Amygdala (tissue), 56 donors: Measurements from ENCODE around the gene ZNF800.
"Not testable (repeated sequence)": the region's sequence is repeated elsewhere in the genome, so short reads cannot be mapped to it uniquely, and the experiment has no call there.

ENCODE experiments used
- DNase-seq, 56 donors: peaks; one replicate each; lab custom pipeline; 2025; lab: John Stamatoyannopoulos, UW

ZNF800 gene

GRCh38 chr7:127392566-127393367 is at the start of gene ZNF800:
TSS of gene ZNF800 (minus strand) at chr7:127392708. CDS start at chr7:127391557, 1,151 bp downstream.
- DNase-seq = peak; percentile 36 to 92 (median 84)

DNA sequence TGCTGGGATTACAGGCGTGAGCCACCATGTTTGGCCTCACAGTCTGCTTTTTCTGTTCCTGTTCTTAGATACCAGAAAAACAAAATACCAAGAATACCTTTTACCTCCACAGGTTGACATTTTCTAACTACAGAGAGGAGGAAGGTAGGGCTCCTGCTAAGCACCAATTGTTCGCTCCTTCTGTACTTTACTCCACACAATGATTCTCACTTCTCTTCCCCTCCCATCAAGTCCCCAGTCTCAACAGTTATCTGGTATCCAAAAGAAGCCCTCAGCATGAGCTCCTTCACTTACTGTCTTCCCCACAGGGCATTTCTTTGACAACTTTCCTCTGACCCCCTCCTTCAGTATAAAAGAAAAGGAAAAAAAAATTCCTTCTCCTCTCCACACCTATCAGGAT is 47.7 kb upstream of the ZNF800 start:
- DNase-seq = no peak

- DNase-seq = no peak
Measured at GRCh38 chr7:127438836-127439235, 46.3 kb upstream of the ZNF800 start.

DNA sequence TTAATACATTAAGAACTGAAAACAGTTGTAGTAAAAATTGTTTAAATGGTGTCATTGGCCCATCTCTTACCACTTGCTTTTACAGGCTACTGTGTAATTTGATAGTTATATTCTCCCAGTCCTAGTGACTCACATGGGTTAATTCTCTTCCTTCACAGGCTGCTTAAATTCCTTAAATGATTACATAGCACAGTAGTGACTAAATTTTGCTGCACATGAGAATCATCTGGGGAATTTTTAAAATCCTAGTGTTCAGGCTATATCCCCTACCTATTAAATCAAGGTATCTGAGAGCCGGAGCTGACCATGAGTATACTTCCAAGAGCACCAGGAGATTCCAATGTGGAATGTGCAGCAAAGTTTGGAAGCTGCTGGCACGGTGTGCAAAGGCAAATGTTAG is 45.3 kb upstream of the ZNF800 start:
- no peak for DNase-seq

DNA sequence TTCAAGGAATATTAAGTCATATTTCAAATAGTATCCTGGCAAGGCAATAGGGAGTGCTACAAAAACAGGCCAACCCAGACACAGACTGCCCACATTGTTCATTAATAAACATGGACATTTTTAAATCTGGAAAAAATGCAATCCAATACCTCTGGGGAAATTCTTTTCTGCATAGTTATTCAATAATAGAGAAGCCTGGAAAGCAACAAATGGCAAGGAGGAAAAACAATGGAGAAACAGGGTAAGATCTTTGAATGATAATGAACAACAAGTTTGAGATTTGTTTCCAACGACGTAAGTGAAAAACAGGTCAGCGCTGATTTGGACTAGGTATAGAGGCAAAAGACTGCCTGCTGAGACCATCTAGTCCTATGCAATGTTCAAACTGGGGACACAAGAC is 44.7 kb upstream of the ZNF800 start:
- DNase-seq = no peak

DNA sequence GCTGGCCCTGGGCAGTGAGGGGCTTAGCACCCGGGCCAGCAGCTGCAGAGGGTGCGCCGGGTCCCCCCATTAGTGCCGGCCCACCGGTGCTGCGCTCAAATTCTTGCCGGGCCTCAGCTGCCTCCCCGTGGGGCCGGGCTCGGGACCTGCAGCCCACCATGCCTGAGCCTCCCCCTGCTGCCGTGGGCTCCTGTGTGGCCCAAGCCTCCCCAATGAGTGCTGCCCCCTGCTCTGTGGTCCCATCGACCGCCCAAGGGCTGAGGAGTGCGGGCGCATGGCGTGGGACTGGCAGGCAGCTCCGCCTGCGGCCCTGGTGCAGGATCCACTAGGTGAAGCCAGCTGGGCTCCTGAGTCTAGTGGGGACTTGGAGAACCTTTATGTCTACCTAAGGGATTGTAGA is 36.8 kb upstream of the ZNF800 start:
- DNase-seq = not testable (repeated sequence)

DNA sequence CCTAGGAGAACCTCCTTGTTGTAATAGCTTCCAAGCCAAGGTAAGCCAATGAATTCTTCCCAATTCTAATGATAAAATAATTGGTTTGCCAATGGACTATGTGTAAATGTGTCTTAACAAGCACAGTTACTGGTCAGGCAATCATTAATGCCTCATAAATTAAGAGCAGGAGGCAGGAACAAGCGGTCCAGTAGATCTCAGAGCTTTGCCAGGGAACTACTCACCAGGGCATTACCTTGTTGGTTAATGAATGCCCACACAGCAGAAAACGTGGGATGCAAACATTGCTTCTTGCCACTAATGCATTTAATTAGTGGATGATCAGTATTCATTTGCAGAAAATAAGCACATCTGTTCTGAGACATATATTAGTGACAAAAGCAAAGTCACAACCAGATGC is 26.7 kb upstream of the ZNF800 start:
- no peak for DNase-seq

GRCh38 chr7:127418459-127418858 is 26.0 kb upstream of the ZNF800 start:
- no peak for DNase-seq

- DNase-seq = no peak
Measured at GRCh38 chr7:127417346-127417745, 24.8 kb upstream of the ZNF800 start.

GRCh38 chr7:127415060-127415742 is 22.7 kb upstream of the ZNF800 start:
- no peak for DNase-seq

DNA sequence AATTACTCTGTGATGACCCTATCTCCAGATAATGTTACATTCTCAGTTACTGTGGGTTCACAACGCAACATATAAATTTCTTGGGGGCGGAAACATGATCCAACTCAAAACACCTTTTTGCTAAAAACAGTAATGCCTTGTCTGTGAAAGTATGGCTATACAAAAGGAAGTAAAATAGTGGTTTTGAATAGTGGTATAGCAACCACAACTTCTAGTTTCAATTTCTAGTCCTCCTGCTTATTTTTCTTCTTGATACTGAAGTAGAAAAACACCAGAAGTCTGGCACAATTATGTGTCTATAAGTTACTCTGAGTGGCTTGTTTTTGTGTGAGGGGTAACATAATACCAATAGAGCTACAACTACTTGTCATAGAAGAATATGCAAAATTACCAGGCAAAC is 21.5 kb upstream of the ZNF800 start:
- DNase-seq = no peak

- no peak for DNase-seq
Measured at GRCh38 chr7:127413326-127413725, 20.8 kb upstream of the ZNF800 start.

- no peak for DNase-seq
Measured at GRCh38 chr7:127411176-127411575, 18.7 kb upstream of the ZNF800 start.

DNA sequence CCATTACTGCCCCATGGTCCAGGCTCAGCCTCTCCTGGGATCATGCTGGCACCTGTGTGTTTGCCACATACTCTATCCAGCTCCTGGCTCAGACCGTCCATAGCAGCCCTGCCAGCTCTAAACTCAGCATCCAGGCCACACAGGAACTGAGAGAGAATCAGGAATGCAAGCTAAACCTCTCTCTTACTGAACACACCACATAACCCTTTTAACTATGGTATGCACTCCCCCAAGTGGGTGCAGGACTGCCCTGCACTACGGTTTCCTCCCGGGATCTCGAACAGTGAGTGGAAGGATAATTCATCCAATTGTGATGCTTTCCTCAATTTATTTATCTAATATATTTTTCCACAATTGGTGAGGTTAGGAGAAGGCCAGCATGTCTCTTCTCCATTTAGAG is 17.1 kb upstream of the ZNF800 start:
- no peak for DNase-seq

DNA sequence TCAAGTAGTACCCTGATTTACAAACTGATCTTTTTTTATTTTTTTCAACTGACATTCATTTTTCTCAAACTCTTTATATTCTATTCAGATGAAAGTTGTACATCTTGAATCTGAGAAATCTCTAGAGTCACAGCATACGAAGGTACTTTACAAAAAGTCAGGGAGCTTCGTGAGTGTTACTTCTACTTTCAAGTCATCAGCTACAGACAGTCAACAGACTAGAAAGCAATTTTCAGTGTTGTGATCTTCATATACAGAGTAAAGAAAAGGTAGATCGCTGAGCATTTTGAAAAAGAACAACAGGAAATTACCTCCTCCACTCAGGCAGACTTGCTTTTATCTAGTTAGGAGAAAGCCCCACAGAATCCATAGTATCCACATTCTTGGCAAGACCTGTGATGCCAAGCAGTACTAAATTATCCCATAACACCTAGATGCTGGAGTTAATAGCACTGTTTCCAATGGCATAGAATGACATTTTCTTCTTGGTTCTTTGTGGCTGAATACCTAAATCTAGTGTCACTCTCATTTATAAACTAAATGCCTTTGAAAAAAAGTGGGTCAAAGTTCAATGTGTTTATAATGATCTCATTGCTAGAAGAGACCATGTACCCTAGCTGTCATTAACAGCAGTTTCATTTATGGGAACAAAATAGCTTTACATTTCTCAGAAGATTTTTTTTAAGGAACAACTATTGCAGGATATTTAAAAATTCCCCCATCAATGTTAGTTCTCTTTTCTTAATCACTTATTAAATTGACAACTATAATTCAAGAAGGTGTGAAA is 12.0 kb upstream of the ZNF800 start:
- DNase-seq = no peak

DNA sequence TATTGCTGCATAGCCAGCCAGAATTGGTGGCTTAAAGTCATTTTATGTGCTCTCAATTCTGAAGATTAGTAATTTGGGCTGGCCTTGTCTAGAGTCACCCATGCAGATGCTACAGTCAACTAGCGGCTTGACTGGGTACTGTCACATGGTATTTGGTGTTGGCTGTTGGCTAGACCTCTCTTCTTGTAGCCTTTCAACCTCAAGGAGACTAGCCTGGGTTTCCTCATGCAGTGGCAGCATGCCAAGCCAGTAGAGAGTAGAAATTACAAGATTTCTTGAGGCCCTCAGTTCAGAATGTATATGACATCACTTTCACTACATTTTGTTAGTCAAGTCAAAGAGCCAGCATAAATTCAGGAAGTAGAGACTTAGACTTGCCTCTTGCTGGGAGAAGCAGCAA is 3.7 kb upstream of the ZNF800 start:
- DNase-seq = no peak

DNA sequence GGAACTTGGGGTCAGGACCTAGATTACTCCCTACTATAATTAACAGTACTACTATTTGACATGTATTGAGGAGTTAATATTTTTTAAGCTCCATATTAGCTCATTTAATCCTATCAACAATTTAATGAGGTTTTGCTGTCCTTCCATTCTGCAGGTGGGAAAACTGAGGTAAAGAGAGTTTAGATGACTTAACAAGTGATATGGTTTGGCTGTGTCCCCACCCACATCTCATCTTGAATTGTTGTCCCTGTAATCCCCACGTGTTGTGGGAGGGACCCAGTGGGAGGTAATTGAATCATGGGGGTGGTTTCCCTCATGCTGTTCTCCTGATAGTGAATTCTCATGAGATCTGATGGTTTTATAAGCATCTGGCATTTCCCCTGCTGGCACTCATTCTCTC is 2.6 kb upstream of the ZNF800 start:
- DNase-seq = not testable (repeated sequence)

- peak in 8 of 56 donors; percentile 11 to 49 (median 24) for DNase-seq
Measured at GRCh38 chr7:127393368-127394058, 1.0 kb upstream of the ZNF800 start.

DNA sequence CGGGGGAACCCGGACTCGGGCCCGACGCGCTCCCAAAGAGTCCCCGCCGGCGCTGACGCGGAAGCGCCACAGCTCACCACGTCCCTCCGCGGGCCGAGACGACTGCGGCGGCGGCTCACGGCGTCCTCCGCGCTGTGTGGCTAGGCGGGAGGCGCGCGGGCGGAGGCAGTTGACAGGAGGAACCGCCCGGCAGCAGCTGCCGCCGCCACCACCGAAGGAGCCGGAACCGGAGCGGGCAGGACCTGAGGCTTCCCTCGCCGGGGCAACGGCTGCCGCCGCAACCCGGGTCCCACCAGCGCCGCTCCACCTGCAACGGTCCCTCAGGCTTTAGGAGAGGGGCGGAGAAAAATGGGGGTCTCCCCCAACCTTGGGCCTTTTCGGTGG is 334 bp downstream of the ZNF800 start:
- DNase-seq = peak in 26 of 56 donors; percentile 23 to 72 (median 46)

GRCh38 chr7:127391591-127392181 is 822 bp downstream of the ZNF800 start:
- DNase-seq = peak in 7 of 56 donors; percentile 9 to 39 (median 27)
